GM18505 (cell line): ENCODE data around the gene ACACA.
"Not testable (repeated sequence)": the region's sequence is repeated elsewhere in the genome, so short reads cannot be mapped to it uniquely, and the experiment has no call there.

ENCODE experiments used
- ATAC-seq: cut with Tn5 transposase; IDR thresholded peaks from one replicate; pipeline ENCODE4 v1.9.1; 2021; ENCODE audit not compliant: unreplicated experiment
- POLR2A ChIP-seq: IDR thresholded peaks from 4 replicates; pipeline ENCODE4 v1.6.1; 2011; ENCODE audit warnings: borderline replicate concordance; ENCODE audit not compliant: insufficient read depth, insufficient read length; ENCODE audit errors: extremely low read depth

ACACA gene

DNA sequence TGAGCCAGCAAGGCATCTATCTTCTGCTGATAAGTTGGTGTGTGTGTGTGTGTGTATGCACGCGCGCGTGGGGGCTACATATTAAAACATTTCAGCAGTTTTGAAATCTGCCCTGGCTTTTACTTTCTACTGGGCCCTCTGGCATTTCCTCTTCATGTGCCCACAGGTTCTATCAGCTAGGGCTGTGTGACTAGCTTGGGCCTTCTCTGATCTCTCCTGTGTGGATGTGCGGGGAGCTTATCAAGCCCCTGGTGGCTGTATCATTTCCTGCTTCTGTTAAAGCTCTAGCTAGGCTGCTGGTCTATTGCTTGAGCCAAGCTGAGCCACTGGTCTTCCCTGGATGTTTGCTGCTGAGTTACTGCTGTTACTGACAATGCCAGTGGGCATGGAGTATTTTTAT lies 325.3 kb downstream of the ACACA start:
- ATAC-seq, result no peak
- TF ChIP-seq POLR2A, result no peak

DNA sequence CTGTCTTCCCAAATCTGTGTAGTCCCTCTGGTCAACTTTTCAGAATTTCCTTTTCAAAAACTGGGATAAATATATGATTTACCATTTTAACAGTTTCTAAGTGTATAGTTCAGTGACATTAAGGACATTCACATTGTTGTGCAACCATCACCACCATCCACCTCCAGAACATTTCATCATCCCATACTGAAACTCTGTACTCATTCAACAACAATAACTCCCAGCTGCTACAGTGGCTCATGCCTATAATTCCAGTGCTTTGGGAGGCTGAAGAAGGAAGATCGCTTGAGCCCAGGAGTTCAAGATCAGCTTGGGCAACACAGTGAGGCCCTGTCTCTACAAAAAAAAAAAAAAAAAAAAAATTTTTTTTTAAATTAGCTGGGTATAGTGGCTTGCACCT lies 326.9 kb downstream of the ACACA start:
- no peak for ATAC-seq
- TF ChIP-seq POLR2A, result no peak

DNA sequence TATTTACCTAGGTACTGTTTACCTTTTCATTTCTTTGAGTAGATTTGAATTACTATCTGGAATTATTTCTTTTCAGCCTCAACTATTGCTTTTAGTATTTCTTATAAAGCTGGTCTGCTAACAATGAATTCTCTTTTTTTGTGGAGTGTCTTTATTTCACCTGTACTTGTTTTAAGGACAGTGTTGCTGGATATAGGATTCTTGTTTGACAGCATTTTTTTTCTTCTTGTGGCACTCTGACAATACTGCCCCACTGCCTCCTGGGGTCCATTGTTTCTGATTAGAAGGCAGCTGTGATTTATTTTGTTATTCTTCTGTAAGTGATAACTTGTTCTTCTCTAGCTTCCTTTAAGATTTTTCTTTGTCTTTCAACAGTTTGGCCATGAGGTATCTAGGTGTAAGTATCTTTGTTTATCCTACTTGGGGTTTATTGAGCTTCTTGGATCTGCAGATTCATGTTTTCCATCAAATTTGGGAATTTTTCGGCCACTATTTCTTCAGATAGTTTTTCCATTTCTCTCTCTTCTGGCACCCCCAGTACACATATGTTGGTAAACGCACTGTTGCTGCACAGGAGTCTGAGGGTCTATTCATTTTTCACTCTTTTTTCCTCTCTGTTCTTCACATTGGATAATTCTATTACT lies 327.4 kb downstream of the ACACA start:
- no peak for ATAC-seq
- no peak for TF ChIP-seq POLR2A

DNA sequence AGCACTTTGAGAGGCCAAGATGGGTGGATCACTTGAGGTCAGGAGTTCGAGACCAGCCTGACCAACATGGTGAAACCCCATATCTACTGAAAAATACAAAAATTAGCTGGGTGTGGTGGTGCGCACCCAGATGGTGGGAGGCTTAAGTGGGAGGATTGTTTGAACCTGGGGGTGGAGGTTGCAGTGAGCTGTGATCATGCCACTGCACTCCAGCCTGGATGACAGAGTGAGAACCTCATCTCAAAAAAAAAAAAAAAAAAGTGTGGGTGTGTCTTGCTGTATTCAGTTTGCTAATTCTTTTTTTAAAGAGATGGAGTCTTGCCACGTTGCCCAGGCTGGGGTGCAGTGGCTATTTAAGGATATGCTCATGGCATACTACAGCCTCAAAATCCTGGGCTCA lies 333.2 kb downstream of the ACACA start:
- not testable (repeated sequence) for ATAC-seq

DNA sequence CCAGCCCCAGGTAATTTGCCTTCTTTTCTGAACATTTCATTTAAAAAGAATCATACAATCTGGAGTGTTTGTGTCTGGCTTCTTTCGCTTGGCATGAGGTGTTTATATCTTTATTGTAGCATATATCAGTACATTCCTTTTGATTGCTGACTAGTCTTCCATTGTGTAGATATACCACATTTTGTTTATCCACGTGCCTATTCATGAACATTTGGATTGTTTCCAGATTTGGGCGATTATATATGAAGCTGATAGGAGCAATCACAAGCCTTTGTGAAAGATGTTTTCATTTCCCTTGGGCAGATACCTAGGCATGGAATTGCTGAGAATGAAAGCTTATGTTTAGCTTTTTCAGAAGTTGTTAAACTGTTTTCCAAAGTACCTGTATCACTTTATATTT lies 337.5 kb downstream of the ACACA start:
- no peak for ATAC-seq
- no peak for TF ChIP-seq POLR2A

DNA sequence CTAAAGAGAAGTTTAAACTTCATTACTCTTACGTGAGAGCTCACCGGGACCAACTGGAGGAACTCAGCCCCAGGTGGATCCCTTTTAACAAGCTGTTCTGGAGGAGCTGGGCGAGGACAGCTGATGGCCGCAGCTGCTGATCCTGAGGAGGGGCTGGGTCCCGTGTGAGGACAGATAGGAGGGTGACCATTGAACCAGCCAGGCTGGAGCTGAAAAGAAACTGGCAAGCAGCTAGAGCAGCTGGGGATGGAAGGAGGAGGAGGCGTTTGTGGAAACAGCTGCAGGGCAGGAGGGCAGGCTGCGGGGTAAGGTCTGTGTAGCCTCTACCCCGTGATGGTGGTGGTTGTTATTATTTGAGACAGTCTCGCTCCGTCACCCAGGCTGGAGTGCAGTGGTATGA lies 338.4 kb downstream of the ACACA start:
- no peak for ATAC-seq
- TF ChIP-seq POLR2A, result no peak

- no peak for ATAC-seq
- no peak for TF ChIP-seq POLR2A
Measured at GRCh38 chr17:37067555-37068111, 339.0 kb downstream of the ACACA start.

GRCh38 chr17:37066322-37067255 lies 340.0 kb downstream of the ACACA start:
- no peak for ATAC-seq
- TF ChIP-seq POLR2A, result no peak

- ATAC-seq, result no peak
- no peak for TF ChIP-seq POLR2A
Measured at GRCh38 chr17:37065486-37066321, 340.9 kb downstream of the ACACA start.

- no peak for TF ChIP-seq POLR2A
- ATAC-seq, result no peak
Measured at GRCh38 chr17:37064956-37065355, 341.7 kb downstream of the ACACA start.

DNA sequence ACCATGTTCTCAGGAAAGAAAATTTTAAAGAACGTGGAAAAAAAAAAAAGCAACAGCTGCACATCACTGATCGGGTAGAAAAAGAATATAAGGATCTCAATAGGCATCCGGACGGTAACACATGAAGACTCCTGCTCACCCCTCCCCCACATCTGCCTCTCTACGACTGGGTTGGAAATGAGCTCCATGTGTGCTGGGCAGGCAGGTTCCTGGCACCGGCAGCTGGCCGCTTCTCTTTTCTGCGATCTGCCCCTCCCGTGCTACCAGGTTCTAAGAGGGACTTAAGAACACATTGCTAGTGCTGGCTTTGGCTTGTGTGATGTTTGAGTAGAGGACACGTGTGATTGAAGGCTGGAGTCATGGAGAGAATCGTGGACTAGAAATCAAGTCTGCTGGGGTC lies 342.4 kb downstream of the ACACA start:
- no peak for TF ChIP-seq POLR2A
- ATAC-seq, result no peak

DNA sequence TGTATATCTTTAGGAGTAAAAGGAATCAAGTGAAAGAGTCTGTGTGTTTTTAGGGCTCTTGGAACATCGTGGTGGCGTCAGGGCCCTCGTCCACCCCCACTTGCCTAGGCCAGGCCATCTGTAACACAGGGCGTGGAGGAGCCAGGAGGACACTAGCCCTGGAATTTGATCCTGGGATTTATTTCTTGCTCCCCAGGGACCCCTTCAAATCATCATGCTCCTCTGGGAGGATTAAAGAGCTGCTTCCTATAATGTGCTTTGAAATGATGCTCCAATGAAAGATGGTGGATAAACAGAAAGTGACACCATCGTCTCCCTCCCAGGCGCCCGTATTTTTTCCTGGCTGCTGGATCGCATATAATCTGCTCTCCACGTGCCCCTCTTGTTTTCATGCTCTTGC lies 344.6 kb downstream of the ACACA start:
- no peak for ATAC-seq
- no peak for TF ChIP-seq POLR2A

DNA sequence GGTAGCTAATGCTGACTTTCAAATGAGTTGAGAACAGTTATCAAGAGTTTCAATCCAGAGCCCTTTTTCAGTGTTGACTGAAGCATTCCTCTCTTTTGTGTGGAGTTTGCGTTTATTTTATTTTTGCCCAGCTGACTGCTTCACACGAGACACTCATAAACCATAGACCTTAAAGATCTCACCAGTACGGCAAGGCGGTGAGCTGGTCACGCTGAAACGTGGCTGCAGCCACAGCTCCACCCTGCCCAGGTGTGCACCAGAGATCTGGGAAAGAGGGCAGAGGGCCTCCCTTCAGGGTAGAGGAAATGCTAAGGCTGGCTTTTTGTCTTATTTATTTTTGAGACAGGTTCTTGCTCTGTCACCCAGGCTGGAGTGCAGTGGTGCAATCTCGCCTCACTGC lies 345.7 kb downstream of the ACACA start:
- no peak for TF ChIP-seq POLR2A
- ATAC-seq, result no peak
